Measurements from ENCODE around the gene EIF1AD.

EIF1AD gene

DNA sequence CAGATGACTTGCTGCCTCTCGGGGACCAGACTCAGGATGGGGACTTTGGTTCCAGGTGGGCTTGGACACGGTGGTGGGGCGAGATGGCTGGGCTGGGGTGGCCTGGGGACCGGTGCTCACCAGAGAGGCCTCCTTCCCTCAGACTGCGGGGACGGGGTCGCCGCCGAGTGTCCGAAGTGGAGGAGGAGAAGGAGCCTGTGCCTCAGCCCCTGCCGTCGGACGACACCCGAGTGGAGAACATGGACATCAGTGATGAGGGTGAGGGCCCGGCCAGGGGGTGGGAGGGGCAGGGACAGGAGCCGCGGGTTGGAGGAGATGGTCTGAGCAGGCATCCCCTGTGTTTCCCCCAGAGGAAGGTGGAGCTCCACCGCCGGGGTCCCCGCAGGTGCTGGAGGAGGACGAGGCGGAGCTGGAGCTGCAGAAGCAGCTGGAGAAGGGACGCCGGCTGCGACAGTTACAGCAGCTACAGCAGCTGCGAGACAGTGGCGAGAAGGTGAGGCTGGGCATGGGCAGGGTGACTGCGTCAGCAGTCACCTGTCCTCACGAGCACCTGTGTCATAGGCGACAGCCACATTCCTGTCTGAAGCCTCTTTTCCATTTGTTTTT lies 34.5 kb downstream of the EIF1AD start:
- TF ChIP-seq, protein P1, sequence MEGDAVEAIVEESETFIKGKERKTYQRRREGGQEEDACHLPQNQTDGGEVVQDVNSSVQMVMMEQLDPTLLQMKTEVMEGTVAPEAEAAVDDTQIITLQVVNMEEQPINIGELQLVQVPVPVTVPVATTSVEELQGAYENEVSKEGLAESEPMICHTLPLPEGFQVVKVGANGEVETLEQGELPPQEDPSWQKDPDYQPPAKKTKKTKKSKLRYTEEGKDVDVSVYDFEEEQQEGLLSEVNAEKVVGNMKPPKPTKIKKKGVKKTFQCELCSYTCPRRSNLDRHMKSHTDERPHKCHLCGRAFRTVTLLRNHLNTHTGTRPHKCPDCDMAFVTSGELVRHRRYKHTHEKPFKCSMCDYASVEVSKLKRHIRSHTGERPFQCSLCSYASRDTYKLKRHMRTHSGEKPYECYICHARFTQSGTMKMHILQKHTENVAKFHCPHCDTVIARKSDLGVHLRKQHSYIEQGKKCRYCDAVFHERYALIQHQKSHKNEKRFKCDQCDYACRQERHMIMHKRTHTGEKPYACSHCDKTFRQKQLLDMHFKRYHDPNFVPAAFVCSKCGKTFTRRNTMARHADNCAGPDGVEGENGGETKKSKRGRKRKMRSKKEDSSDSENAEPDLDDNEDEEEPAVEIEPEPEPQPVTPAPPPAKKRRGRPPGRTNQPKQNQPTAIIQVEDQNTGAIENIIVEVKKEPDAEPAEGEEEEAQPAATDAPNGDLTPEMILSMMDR (IDR thresholded peaks at IDR 0.05; ENCODE audit: insufficient read depth, low read depth, low read length, missing control alignments), result no peak
- H3K4me3 ChIP-seq (ENCODE audit: low read length), result no peak overlapping the region

GRCh38 chr11:65965986-65966762 lies 35.8 kb downstream of the EIF1AD start:
- TF ChIP-seq, protein P1 (IDR thresholded peaks at IDR 0.05; ENCODE audit: insufficient read depth, low read depth, low read length, missing control alignments), result no peak
- no peak for DNase-seq (ENCODE audit: low read depth)
- H3K4me3 ChIP-seq (ENCODE audit: low read length), result no peak overlapping the region

More for the DNA sequence above, 34.5 kb downstream of the EIF1AD start:
- no peak for DNase-seq (ENCODE audit: low read depth)

DNA sequence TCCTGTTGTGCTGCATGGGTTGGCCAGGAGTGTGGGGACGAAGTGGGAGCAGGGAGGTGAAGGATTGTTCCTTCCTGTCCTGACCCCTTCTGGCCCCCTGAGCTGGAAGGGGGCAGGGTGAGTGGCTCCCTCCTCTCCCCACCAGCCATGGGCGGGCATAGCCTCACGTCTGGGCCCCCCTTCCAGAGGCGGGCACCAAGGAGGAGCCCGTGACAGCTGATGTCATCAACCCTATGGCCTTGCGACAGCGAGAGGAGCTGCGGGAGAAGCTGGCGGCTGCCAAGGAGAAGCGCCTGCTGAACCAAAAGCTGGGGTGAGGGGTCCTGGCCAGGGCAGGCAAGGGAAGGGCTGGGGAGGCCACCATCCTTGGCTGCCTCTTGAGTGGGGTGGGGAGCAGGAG lies 37.1 kb downstream of the EIF1AD start:
- TF ChIP-seq, protein P1 (IDR thresholded peaks at IDR 0.05; ENCODE audit: insufficient read depth, low read depth, low read length, missing control alignments), result no peak
- DNase-seq (ENCODE audit: low read depth), result no peak
- H3K4me3 ChIP-seq (ENCODE audit: low read length), result no peak overlapping the region

DNA sequence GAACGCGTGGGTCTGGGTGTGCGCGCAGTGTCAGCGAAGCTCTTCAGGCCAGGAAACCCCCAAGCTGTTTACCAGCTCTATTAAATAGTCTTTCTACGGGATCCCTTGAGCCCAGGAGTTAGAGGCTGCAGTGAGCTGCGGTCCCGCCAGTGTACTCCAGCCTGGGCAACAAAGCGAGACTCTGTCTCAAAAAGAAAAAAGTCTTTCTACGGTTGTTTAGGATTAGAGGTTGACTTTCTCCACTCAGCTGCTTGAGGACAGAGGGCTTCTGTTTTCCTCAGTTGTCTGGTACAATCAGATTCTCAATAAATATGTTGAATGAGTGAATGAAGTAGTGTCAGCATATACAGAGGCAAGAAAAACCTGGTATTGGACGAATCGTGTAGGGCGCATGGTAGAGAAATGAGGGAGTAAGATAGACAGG lies 39.8 kb downstream of the EIF1AD start:
- TF ChIP-seq, protein P1 (IDR thresholded peaks at IDR 0.05; ENCODE audit: insufficient read depth, low read depth, low read length, missing control alignments), result no peak
- H3K4me3 ChIP-seq (ENCODE audit: low read length), result peak overlapping the region; percentile 83
- DNase-seq (ENCODE audit: low read depth), result no peak

DNA sequence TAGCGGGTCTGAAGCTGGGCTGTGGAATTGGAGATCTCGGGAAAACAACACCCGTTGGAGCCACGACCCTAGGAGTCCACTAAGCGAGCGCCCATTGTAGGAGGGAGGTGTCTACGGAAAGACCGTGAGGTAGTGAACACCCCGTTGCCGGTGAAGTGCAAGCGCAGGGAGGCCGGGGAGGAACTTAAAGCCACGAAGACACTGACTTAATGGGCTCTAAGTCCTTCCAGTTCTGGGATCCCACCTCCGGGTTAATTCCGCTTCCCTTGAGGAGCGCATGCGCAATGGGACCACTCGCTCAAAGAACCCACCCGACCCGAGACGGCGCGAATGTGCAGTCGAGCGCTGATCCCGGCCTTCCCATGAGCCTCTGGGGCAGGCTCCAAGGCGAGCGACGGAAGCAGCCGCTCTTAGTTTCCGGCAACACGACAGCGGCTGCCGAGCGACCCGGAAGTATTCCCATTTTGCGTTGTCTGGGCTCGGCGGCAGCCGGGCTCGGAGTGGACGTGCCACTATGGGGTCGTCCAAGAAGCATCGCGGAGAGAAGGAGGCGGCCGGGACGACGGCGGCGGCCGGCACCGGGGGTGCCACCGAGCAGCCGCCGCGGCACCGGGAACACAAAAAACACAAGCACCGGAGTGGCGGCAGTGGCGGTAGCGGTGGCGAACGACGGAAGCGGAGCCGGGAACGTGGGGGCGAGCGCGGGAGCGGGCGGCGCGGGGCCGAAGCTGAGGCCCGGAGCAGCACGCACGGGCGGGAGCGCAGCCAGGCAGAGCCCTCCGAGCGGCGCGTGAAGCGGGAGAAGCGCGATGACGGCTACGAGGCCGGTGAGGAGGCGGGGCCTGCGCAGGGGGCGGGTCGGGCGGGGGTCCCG lies 40.5 kb downstream of the EIF1AD start, which contains the start of gene SART1:
Gene SART1 (plus strand): TSS at position 468 of the 874 bp plus-strand sequence. CDS start 47 bp downstream, at position 515.
- peak within 1 kb of the TSS; percentile 83 for H3K4me3 ChIP-seq (ENCODE audit: low read length)
- TF ChIP-seq, protein P1 (IDR thresholded peaks at IDR 0.05; ENCODE audit: insufficient read depth, low read depth, low read length, missing control alignments), result no peak
- peak; percentile 96 for DNase-seq (ENCODE audit: low read depth)

DNA sequence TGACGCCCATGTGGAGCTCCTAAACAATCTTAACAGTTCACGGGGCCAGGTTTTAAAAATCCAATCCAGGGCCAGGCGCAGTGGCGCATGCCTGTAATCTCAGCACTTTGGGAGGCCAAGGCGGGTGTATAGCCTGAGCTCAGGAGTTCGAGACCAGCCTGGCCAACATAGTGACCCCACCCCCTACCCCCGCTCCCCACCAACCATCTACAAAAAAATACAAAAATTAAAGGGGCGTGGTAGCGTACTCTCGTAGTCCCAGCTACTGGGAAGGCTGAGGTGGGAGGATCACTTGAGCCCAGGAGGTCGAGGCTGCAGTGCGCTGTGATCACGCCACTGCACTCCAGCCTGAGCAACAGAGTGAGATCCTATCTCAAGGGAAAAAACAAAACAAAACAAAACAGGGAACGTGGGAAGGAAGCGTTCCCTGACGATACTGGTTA lies 41.1 kb downstream of the EIF1AD start:
- DNase-seq (ENCODE audit: low read depth), result no peak
- H3K4me3 ChIP-seq (ENCODE audit: low read length), result peak overlapping the region; percentile 83
- TF ChIP-seq, protein P1 (IDR thresholded peaks at IDR 0.05; ENCODE audit: insufficient read depth, low read depth, low read length, missing control alignments), result no peak

Measured in epithelial cell of esophagus (primary cell).